ENCODE results near the gene VAMP8. TPM values are rescaled to one million over a fixed set of nuclear protein-coding genes. Genes with fewer than 3 reads are reported as not detected.
A peak's percentile ranks its signal among the peaks of the same experiment; 100 is the strongest.

Gene VAMP8
- total RNA-seq, 1 experiment from 2014 or later, result 52.0 TPM

DNA sequence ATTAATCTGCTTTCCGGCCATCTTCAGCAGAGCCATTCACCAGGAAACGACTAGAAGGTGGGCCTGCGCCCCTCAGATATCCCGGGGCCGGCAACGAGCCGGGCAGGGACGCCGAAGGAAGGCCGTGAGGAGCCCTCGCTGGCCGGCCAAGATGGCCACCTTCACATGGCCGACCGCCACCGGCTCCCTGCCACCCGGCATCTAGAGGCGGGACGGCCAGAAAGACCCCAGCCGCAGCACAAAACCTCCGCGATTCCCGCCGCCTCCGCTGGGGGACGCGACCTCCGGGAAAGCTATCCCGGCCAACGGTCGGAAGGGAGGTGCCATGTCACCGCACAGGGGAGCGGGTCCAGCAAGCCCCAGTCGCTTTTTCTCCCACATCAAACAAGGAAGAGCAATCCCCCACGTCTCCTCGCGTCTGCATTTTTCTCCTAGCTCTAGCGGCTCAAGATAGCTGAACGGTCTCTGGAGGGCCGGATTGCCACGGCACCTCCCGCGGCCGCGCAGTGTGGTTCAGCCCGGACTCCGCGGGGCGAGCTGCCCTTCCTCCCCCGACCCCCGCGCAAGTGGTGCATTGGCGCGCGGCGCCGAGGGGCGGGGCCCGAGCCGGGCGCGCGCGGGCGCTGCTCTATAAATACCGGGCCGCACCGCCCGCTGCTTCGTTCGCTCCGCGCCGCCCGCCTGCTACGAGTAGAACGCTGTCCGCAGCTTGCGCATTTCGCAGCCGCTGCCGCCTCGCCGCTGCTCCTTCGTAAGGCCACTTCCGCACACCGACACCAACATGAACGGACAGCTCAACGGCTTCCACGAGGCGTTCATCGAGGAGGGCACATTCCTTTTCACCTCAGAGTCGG is 38.7 kb upstream of the VAMP8 start, which contains the start of gene MAT2A:
Gene MAT2A (plus strand): TSS at position 662 of the 854 bp plus-strand sequence. CDS start 120 bp downstream, at position 782.
- Mint-ChIP-seq H3K9me3 (no peaks in the 10 kb centered on the region), H3K4me3 (peak within 1 kb of the TSS; percentile 97), H3K27ac (peak within 1 kb of the TSS; percentile 99), H3K36me3 (peaks cover 43% of the 10 kb centered on the region), H3K27me3 (ENCODE audit: low read depth) (no peaks in the 10 kb centered on the region), H3K4me1 (peaks cover 50% of the 10 kb centered on the region)
- ATAC-seq (peak; percentile 77), DNase-seq (ENCODE audit: low spot score) (peak; percentile 98)
- ChIA-PET CTCF (interaction anchor here (0.6 to 4.6 kb wide), 16 partner anchors 9 to 156 kb away, joined by 3 to 40 read pairs (median 4); partner anchors contain the start of gene SH2D6), POLR2A (interaction anchor here (0.5 to 5.7 kb wide), 35 partner anchors 10 to 469 kb away, joined by 3 to 54 read pairs (median 5); partner anchors contain the start of genes ELMOD3, GGCX, RETSAT and SH2D6)
- TF ChIP-seq, protein P1, sequence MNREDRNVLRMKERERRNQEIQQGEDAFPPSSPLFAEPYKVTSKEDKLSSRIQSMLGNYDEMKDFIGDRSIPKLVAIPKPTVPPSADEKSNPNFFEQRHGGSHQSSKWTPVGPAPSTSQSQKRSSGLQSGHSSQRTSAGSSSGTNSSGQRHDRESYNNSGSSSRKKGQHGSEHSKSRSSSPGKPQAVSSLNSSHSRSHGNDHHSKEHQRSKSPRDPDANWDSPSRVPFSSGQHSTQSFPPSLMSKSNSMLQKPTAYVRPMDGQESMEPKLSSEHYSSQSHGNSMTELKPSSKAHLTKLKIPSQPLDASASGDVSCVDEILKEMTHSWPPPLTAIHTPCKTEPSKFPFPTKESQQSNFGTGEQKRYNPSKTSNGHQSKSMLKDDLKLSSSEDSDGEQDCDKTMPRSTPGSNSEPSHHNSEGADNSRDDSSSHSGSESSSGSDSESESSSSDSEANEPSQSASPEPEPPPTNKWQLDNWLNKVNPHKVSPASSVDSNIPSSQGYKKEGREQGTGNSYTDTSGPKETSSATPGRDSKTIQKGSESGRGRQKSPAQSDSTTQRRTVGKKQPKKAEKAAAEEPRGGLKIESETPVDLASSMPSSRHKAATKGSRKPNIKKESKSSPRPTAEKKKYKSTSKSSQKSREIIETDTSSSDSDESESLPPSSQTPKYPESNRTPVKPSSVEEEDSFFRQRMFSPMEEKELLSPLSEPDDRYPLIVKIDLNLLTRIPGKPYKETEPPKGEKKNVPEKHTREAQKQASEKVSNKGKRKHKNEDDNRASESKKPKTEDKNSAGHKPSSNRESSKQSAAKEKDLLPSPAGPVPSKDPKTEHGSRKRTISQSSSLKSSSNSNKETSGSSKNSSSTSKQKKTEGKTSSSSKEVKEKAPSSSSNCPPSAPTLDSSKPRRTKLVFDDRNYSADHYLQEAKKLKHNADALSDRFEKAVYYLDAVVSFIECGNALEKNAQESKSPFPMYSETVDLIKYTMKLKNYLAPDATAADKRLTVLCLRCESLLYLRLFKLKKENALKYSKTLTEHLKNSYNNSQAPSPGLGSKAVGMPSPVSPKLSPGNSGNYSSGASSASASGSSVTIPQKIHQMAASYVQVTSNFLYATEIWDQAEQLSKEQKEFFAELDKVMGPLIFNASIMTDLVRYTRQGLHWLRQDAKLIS (CRISPR knock-in tag; IDR thresholded peaks at IDR 0.05; ENCODE audit: borderline replicate concordance), result peak; percentile 70; the same call in 1 of the 2 replicates
- TF ChIP-seq SOX15 (CRISPR knock-in tag; IDR thresholded peaks at IDR 0.05) (no peak), ZNF138 (CRISPR knock-in tag; conservative IDR thresholded peaks at IDR 0.05) (no peak), CREB1 (CRISPR knock-in tag; IDR thresholded peaks at IDR 0.05) (peak; percentile 73), IRF2 (CRISPR knock-in tag; IDR thresholded peaks at IDR 0.05; ENCODE audit: borderline replicate concordance, low read depth) (no peak), ZNF219 (CRISPR knock-in tag; IDR thresholded peaks at IDR 0.05; ENCODE audit: borderline replicate concordance) (no peak), SP1 (CRISPR knock-in tag; conservative IDR thresholded peaks at IDR 0.05) (peak; percentile 86), NR3C1 (CRISPR knock-in tag; conservative IDR thresholded peaks at IDR 0.05; ENCODE audit: low read depth) (no peak; the same call in 1 of the 2 replicates), ATF1 (CRISPR knock-in tag; IDR thresholded peaks at IDR 0.05) (peak; percentile 62; the same call in 1 of the 2 replicates), EMX1 (CRISPR knock-in tag; IDR thresholded peaks at IDR 0.05) (peak; percentile 71; the same call in 1 of the 2 replicates)
- TF ChIP-seq, protein P2, sequence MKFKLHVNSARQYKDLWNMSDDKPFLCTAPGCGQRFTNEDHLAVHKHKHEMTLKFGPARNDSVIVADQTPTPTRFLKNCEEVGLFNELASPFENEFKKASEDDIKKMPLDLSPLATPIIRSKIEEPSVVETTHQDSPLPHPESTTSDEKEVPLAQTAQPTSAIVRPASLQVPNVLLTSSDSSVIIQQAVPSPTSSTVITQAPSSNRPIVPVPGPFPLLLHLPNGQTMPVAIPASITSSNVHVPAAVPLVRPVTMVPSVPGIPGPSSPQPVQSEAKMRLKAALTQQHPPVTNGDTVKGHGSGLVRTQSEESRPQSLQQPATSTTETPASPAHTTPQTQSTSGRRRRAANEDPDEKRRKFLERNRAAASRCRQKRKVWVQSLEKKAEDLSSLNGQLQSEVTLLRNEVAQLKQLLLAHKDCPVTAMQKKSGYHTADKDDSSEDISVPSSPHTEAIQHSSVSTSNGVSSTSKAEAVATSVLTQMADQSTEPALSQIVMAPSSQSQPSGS (CRISPR knock-in tag; IDR thresholded peaks at IDR 0.05; ENCODE audit: borderline replicate concordance, low read depth), result no peak
- TF ChIP-seq, protein P3, sequence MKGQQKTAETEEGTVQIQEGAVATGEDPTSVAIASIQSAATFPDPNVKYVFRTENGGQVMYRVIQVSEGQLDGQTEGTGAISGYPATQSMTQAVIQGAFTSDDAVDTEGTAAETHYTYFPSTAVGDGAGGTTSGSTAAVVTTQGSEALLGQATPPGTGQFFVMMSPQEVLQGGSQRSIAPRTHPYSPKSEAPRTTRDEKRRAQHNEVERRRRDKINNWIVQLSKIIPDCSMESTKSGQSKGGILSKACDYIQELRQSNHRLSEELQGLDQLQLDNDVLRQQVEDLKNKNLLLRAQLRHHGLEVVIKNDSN (CRISPR knock-in tag; IDR thresholded peaks at IDR 0.05), result peak; percentile 29; the same call in 1 of the 2 replicates
- TF ChIP-seq, protein P4, sequence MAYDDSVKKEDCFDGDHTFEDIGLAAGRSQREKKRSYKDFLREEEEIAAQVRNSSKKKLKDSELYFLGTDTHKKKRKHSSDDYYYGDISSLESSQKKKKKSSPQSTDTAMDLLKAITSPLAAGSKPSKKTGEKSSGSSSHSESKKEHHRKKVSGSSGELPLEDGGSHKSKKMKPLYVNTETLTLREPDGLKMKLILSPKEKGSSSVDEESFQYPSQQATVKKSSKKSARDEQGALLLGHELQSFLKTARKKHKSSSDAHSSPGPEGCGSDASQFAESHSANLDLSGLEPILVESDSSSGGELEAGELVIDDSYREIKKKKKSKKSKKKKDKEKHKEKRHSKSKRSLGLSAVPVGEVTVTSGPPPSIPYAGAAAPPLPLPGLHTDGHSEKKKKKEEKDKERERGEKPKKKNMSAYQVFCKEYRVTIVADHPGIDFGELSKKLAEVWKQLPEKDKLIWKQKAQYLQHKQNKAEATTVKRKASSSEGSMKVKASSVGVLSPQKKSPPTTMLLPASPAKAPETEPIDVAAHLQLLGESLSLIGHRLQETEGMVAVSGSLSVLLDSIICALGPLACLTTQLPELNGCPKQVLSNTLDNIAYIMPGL (CRISPR knock-in tag; IDR thresholded peaks at IDR 0.05), result peak; percentile 72; the same call in 1 of the 2 replicates
- TF ChIP-seq, protein P5, sequence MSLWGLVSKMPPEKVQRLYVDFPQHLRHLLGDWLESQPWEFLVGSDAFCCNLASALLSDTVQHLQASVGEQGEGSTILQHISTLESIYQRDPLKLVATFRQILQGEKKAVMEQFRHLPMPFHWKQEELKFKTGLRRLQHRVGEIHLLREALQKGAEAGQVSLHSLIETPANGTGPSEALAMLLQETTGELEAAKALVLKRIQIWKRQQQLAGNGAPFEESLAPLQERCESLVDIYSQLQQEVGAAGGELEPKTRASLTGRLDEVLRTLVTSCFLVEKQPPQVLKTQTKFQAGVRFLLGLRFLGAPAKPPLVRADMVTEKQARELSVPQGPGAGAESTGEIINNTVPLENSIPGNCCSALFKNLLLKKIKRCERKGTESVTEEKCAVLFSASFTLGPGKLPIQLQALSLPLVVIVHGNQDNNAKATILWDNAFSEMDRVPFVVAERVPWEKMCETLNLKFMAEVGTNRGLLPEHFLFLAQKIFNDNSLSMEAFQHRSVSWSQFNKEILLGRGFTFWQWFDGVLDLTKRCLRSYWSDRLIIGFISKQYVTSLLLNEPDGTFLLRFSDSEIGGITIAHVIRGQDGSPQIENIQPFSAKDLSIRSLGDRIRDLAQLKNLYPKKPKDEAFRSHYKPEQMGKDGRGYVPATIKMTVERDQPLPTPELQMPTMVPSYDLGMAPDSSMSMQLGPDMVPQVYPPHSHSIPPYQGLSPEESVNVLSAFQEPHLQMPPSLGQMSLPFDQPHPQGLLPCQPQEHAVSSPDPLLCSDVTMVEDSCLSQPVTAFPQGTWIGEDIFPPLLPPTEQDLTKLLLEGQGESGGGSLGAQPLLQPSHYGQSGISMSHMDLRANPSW (CRISPR knock-in tag; conservative IDR thresholded peaks at IDR 0.05; ENCODE audit: low read depth), result no peak
- TF ChIP-seq, protein P6, sequence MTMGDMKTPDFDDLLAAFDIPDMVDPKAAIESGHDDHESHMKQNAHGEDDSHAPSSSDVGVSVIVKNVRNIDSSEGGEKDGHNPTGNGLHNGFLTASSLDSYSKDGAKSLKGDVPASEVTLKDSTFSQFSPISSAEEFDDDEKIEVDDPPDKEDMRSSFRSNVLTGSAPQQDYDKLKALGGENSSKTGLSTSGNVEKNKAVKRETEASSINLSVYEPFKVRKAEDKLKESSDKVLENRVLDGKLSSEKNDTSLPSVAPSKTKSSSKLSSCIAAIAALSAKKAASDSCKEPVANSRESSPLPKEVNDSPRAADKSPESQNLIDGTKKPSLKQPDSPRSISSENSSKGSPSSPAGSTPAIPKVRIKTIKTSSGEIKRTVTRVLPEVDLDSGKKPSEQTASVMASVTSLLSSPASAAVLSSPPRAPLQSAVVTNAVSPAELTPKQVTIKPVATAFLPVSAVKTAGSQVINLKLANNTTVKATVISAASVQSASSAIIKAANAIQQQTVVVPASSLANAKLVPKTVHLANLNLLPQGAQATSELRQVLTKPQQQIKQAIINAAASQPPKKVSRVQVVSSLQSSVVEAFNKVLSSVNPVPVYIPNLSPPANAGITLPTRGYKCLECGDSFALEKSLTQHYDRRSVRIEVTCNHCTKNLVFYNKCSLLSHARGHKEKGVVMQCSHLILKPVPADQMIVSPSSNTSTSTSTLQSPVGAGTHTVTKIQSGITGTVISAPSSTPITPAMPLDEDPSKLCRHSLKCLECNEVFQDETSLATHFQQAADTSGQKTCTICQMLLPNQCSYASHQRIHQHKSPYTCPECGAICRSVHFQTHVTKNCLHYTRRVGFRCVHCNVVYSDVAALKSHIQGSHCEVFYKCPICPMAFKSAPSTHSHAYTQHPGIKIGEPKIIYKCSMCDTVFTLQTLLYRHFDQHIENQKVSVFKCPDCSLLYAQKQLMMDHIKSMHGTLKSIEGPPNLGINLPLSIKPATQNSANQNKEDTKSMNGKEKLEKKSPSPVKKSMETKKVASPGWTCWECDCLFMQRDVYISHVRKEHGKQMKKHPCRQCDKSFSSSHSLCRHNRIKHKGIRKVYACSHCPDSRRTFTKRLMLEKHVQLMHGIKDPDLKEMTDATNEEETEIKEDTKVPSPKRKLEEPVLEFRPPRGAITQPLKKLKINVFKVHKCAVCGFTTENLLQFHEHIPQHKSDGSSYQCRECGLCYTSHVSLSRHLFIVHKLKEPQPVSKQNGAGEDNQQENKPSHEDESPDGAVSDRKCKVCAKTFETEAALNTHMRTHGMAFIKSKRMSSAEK (CRISPR knock-in tag; IDR thresholded peaks at IDR 0.05; ENCODE audit: borderline replicate concordance), result no peak
- TF ChIP-seq, protein P7, sequence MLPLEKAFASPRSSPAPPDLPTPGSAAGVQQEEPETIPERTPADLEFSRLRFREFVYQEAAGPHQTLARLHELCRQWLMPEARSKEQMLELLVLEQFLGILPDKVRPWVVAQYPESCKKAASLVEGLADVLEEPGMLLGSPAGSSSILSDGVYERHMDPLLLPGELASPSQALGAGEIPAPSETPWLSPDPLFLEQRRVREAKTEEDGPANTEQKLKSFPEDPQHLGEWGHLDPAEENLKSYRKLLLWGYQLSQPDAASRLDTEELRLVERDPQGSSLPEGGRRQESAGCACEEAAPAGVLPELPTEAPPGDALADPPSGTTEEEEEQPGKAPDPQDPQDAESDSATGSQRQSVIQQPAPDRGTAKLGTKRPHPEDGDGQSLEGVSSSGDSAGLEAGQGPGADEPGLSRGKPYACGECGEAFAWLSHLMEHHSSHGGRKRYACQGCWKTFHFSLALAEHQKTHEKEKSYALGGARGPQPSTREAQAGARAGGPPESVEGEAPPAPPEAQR (CRISPR knock-in tag; IDR thresholded peaks at IDR 0.05), result no peak
- TF ChIP-seq, protein P8, sequence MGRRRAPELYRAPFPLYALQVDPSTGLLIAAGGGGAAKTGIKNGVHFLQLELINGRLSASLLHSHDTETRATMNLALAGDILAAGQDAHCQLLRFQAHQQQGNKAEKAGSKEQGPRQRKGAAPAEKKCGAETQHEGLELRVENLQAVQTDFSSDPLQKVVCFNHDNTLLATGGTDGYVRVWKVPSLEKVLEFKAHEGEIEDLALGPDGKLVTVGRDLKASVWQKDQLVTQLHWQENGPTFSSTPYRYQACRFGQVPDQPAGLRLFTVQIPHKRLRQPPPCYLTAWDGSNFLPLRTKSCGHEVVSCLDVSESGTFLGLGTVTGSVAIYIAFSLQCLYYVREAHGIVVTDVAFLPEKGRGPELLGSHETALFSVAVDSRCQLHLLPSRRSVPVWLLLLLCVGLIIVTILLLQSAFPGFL (CRISPR knock-in tag; IDR thresholded peaks at IDR 0.05; ENCODE audit: borderline replicate concordance), result no peak
